Measurements from ENCODE around the gene WNT2.

DNA sequence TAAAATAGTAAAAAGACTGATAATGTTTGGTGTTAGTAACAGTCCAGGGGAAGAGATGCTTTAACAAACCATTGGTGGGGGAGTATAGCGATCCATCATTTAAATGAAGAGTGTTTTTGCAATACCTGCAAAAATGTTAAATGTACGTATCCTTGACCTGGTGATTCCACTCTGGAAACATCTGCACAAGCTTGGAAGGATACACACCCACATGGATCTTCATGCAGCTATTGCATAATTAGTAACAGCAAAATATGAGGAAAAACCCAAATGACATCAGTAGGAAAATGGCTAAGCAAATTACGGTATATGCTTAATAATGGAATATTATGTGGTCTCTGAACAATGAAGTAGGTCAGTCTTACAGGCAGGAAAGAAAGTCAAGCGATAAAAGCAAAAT lies 20.5 kb downstream of the WNT2 start:
- TF ChIP-seq POLR2AphosphoS5 (IDR thresholded peaks at IDR 0.05) (no peak), REST (IDR thresholded peaks at IDR 0.05; ENCODE audit: borderline replicate concordance) (no peak), RAD21 (conservative IDR thresholded peaks at IDR 0.05) (no peak), CTCF (IDR thresholded peaks at IDR 0.05; ENCODE audit: poor library complexity, severe bottlenecking) (no peak), TAF1 (IDR thresholded peaks at IDR 0.05; ENCODE audit: low read depth) (no peak)
